ENCODE measurements around the gene SLC12A8. TPM values are rescaled to one million over a fixed set of nuclear protein-coding genes. Genes with fewer than 3 reads are reported as not detected.

SLC12A8 gene
- total RNA-seq, 1 donor from 2014 or later = 6.1 TPM

- peaks cover 26% of the 10 kb centered on the region for H3K4me1 Mint-ChIP-seq (ENCODE audit: low read depth)
- no peak overlapping the region for H3K27ac Mint-ChIP-seq (ENCODE audit: unreplicated experiment)
- no peaks in the 10 kb centered on the region for H3K9me3 Mint-ChIP-seq (ENCODE audit: low read depth)
- no peaks in the 10 kb centered on the region for H3K36me3 Mint-ChIP-seq (ENCODE audit: low read depth)
- no peak for DNase-seq (ENCODE audit: low spot score)
- no peaks in the 10 kb centered on the region for H3K27me3 Mint-ChIP-seq (ENCODE audit: low read depth)
- TF ChIP-seq CTCF (IDR thresholded peaks at IDR 0.05) = no peak
- H3K4me3 Mint-ChIP-seq (ENCODE audit: unreplicated experiment) = no peak overlapping the region
Measured at GRCh38 chr3:125068265-125068664, 144.3 kb downstream of the SLC12A8 start.

- H3K27me3 Mint-ChIP-seq (ENCODE audit: low read depth) = no peaks in the 10 kb centered on the region
- no peak for TF ChIP-seq CTCF (IDR thresholded peaks at IDR 0.05)
- no peak overlapping the region for H3K27ac Mint-ChIP-seq (ENCODE audit: unreplicated experiment)
- H3K9me3 Mint-ChIP-seq (ENCODE audit: low read depth) = no peaks in the 10 kb centered on the region
- H3K4me1 Mint-ChIP-seq (ENCODE audit: low read depth) = peaks cover 28% of the 10 kb centered on the region
- no peaks in the 10 kb centered on the region for H3K36me3 Mint-ChIP-seq (ENCODE audit: low read depth)
- H3K4me3 Mint-ChIP-seq (ENCODE audit: unreplicated experiment) = no peak overlapping the region
- no peak for DNase-seq (ENCODE audit: low spot score)
Measured at GRCh38 chr3:125067225-125067624, 145.3 kb downstream of the SLC12A8 start.

- H3K27me3 Mint-ChIP-seq (ENCODE audit: low read depth) = no peaks in the 10 kb centered on the region
- no peak overlapping the region for H3K4me3 Mint-ChIP-seq (ENCODE audit: unreplicated experiment)
- H3K27ac Mint-ChIP-seq (ENCODE audit: unreplicated experiment) = peak overlapping the region; percentile 84
- no peak for TF ChIP-seq CTCF (IDR thresholded peaks at IDR 0.05)
- no peaks in the 10 kb centered on the region for H3K9me3 Mint-ChIP-seq (ENCODE audit: low read depth)
- no peak for DNase-seq (ENCODE audit: low spot score)
- H3K4me1 Mint-ChIP-seq (ENCODE audit: low read depth) = peaks cover 41% of the 10 kb centered on the region
- no peaks in the 10 kb centered on the region for H3K36me3 Mint-ChIP-seq (ENCODE audit: low read depth)
Measured at GRCh38 chr3:125062904-125063618, 149.5 kb downstream of the SLC12A8 start.

- Mint-ChIP-seq H3K9me3 (ENCODE audit: low read depth) (no peaks in the 10 kb centered on the region), H3K4me3 (ENCODE audit: unreplicated experiment) (no peak overlapping the region), H3K27ac (ENCODE audit: unreplicated experiment) (peak overlapping the region; percentile 85), H3K27me3 (ENCODE audit: low read depth) (no peaks in the 10 kb centered on the region), H3K36me3 (ENCODE audit: low read depth) (no peaks in the 10 kb centered on the region), H3K4me1 (ENCODE audit: low read depth) (peaks cover 45% of the 10 kb centered on the region)
- no peak for DNase-seq (ENCODE audit: low spot score)
- TF ChIP-seq CTCF (IDR thresholded peaks at IDR 0.05) = no peak
Measured at GRCh38 chr3:125061646-125062045, 150.9 kb downstream of the SLC12A8 start.

- peaks cover 50% of the 10 kb centered on the region for H3K4me1 Mint-ChIP-seq (ENCODE audit: low read depth)
- no peak for TF ChIP-seq CTCF (IDR thresholded peaks at IDR 0.05)
- no peak for DNase-seq (ENCODE audit: low spot score)
- H3K27me3 Mint-ChIP-seq (ENCODE audit: low read depth) = no peaks in the 10 kb centered on the region
- no peaks in the 10 kb centered on the region for H3K36me3 Mint-ChIP-seq (ENCODE audit: low read depth)
- no peaks in the 10 kb centered on the region for H3K9me3 Mint-ChIP-seq (ENCODE audit: low read depth)
- H3K4me3 Mint-ChIP-seq (ENCODE audit: unreplicated experiment) = peak overlapping the region; percentile 42
- peak overlapping the region; percentile 85 for H3K27ac Mint-ChIP-seq (ENCODE audit: unreplicated experiment)
Measured at GRCh38 chr3:125061170-125061569, 151.4 kb downstream of the SLC12A8 start.
